ENCODE data around the gene ABR.

DNA sequence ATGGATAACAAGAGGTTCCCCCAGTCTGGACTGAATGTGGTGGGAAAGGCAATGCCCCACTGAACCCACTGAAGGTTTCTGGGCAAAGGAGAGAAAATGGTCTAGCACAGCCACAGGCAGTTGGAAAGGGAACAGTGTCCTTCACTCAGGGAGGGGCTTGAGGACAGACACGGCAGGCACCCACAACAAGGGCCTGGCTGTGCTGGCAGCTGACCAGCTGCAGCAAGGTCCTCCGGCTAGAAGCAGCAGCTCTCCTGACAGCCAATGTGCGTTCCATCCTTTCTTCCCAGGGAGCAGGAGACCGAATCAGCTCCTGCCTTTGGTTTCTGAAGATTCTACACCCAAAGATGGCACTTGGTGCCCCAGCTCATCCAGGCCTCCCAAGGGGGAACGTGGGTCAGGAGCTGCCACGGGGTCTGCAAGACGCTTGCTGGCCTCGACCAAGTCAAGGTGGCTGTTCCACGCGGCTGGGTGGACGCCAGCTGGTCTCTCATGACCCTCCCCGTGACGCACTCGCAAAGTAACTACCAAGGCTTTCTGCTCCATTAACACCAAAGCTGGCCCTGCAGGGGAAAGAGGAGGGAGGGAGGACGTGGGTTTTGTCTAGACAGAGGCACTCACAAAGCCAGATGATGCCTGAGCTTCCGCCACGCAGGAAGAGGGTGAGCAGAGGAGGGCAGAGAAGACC, 11.1 kb downstream of the ABR start:
- TF ChIP-seq, protein P1, sequence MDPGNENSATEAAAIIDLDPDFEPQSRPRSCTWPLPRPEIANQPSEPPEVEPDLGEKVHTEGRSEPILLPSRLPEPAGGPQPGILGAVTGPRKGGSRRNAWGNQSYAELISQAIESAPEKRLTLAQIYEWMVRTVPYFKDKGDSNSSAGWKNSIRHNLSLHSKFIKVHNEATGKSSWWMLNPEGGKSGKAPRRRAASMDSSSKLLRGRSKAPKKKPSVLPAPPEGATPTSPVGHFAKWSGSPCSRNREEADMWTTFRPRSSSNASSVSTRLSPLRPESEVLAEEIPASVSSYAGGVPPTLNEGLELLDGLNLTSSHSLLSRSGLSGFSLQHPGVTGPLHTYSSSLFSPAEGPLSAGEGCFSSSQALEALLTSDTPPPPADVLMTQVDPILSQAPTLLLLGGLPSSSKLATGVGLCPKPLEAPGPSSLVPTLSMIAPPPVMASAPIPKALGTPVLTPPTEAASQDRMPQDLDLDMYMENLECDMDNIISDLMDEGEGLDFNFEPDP (CRISPR knock-in tag; conservative IDR thresholded peaks at IDR 0.05), result no peak
- TF ChIP-seq PBX3 (CRISPR knock-in tag; IDR thresholded peaks at IDR 0.05; ENCODE audit: borderline replicate concordance), result no peak
- TF ChIP-seq POLR2AphosphoS5 (IDR thresholded peaks at IDR 0.05; ENCODE audit: low read depth, low read length), result no peak
- TF ChIP-seq FOXC1 (CRISPR knock-in tag; IDR thresholded peaks at IDR 0.05; ENCODE audit: borderline replicate concordance), result no peak
- no peak for TF ChIP-seq THAP11 (CRISPR knock-in tag; IDR thresholded peaks at IDR 0.05)
- TF ChIP-seq SMAD3 (CRISPR knock-in tag; IDR thresholded peaks at IDR 0.05), result no peak
- TF ChIP-seq CTCF (CRISPR knock-in tag; IDR thresholded peaks at IDR 0.05), result no peak
- no peak for TF ChIP-seq RERE (CRISPR knock-in tag; IDR thresholded peaks at IDR 0.05; ENCODE audit: low read depth)
- no peak for TF ChIP-seq SMAD1 (CRISPR knock-in tag; IDR thresholded peaks at IDR 0.05; ENCODE audit: borderline replicate concordance, low read depth)
- no peak for TF ChIP-seq TEAD2 (CRISPR knock-in tag; IDR thresholded peaks at IDR 0.05)
- TF ChIP-seq FOXO1 (CRISPR knock-in tag; IDR thresholded peaks at IDR 0.05), result no peak
- TF ChIP-seq PREB (CRISPR knock-in tag; IDR thresholded peaks at IDR 0.05), result no peak
